Rectal smooth muscle tissue (tissue), 1 donor: Measurements from ENCODE around the gene LHX1.

Experiments used
- H3K27ac ChIP-seq: one replicate; pipeline ENCODE4 v1.7.0; 2013; ENCODE audit warnings: low read depth, low read length, inconsistent platforms
- H3K27me3 ChIP-seq: one replicate; pipeline ENCODE4 v1.7.0; 2013; ENCODE audit warnings: low read length; ENCODE audit not compliant: control insufficient read depth, insufficient read depth
- H3K36me3 ChIP-seq: one replicate; pipeline ENCODE4 v1.7.0; 2013; ENCODE audit warnings: low read length; ENCODE audit not compliant: control insufficient read depth, insufficient read depth
- H3K4me1 ChIP-seq: one replicate; pipeline ENCODE4 v1.7.0; 2013; ENCODE audit warnings: low read length; ENCODE audit not compliant: control insufficient read depth, insufficient read depth
- H3K4me3 ChIP-seq: one replicate; pipeline ENCODE4 v1.7.0; 2013; ENCODE audit warnings: low read length
- H3K9ac ChIP-seq: one replicate; pipeline ENCODE4 v1.7.0; 2013; ENCODE audit warnings: low read length

The LHX1 gene

GRCh38 chr17:36972186-36972700 is 35.0 kb downstream of the LHX1 start:
- no peak overlapping the region for H3K9ac ChIP-seq
- no peaks in the 10 kb centered on the region for H3K36me3 ChIP-seq
- no peak overlapping the region for H3K27ac ChIP-seq
- H3K27me3 ChIP-seq: no peaks in the 10 kb centered on the region
- no peak overlapping the region for H3K4me3 ChIP-seq
- H3K4me1 ChIP-seq: no peaks in the 10 kb centered on the region

GRCh38 chr17:36972905-36973304 is 35.6 kb downstream of the LHX1 start:
- Histone ChIP-seq H3K27me3 (no peaks in the 10 kb centered on the region), H3K4me3 (no peak overlapping the region), H3K9ac (no peak overlapping the region), H3K27ac (no peak overlapping the region), H3K36me3 (no peaks in the 10 kb centered on the region), H3K4me1 (no peaks in the 10 kb centered on the region)

DNA sequence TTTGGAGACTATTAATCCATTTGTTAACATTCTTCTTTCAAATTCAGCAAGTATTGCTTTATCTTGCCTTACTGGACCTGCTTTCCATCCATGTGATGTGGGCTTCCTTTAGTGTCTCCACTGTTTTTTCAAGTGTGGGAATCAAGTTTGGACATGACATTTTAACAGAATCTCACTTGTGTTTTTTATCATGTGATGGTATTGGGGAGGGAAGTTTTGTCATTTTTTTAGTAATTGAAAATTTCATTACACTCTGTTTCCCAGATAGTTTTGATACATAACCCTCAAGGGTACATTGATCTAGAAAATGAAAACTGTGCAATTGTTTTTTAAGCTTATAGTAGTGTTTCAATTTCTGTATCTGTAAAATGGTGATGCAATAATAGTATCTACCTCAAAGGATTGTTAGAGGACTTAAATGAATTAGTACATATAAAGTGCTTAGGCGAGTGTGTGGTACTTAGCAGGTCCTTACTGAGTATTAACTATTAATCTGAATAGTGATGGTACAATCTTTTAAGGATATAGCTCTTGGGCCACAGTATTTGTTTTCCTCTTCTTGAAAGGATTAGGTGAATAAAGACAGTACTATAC is 38.7 kb downstream of the LHX1 start:
- Histone ChIP-seq H3K4me3 (no peak overlapping the region), H3K4me1 (no peaks in the 10 kb centered on the region), H3K27me3 (no peaks in the 10 kb centered on the region), H3K9ac (no peak overlapping the region), H3K36me3 (no peaks in the 10 kb centered on the region), H3K27ac (no peak overlapping the region)

DNA sequence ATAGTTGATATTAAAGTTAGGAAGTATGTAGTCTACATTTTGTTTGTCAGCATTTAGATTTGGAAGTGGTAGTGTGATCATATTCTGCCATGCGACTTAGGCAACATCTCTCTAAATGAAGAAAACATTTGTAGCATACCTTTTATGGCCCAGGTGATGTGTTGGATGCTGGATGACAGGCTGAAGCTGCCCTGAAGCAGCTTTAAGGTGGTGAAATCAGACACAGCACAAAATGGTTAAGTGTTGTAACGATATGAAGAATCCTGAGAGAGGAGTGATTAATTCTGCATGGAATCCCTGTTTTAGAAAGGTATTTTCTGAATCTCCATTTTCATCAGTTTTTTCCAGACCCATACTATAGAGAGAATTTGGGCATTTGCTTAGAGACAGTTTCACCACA is 39.8 kb downstream of the LHX1 start:
- H3K9ac ChIP-seq: no peak overlapping the region
- no peaks in the 10 kb centered on the region for H3K36me3 ChIP-seq
- H3K4me3 ChIP-seq: no peak overlapping the region
- no peak overlapping the region for H3K27ac ChIP-seq
- no peaks in the 10 kb centered on the region for H3K4me1 ChIP-seq
- no peaks in the 10 kb centered on the region for H3K27me3 ChIP-seq

GRCh38 chr17:36977568-36977967 is 40.3 kb downstream of the LHX1 start:
- H3K9ac ChIP-seq: no peak overlapping the region
- no peaks in the 10 kb centered on the region for H3K27me3 ChIP-seq
- no peaks in the 10 kb centered on the region for H3K4me1 ChIP-seq
- H3K36me3 ChIP-seq: no peaks in the 10 kb centered on the region
- H3K27ac ChIP-seq: no peak overlapping the region
- no peak overlapping the region for H3K4me3 ChIP-seq

DNA sequence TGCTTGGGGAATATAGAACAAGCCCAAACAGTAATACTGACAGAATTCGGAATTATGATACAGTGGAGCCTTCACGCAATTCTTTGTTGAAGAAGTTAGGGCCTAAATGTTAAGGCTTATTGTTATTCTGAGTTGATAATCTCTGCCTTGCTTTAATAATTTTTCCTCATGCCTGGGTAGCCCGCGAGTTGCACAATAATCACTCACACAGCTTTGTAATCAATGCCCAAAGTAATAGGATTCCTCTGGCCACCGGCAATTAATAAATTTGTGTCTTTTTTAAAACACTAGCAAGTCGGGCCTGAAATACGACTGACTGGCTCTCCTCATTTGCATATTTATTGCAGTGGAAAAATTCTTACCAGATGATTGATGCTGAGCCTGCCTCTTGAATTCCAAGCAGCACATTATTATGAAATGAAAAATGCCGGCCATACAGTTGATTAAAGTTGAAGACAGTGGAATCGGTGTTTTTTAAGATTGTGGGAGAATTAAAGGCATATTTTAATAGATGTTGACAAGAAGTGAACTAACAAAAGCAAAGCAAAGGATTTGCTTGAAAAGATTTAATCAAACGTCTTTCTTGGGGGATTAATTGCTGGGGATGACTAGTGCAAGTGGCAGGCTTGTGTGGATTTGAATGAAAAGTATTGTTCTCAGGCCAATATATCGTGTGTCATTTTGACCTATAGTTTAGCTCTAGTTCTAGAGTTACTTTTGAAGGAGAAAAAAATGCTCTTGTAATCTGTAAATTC is 41.7 kb downstream of the LHX1 start:
- Histone ChIP-seq H3K4me3 (no peak overlapping the region), H3K9ac (no peak overlapping the region), H3K36me3 (no peaks in the 10 kb centered on the region)

GRCh38 chr17:36979565-36979941 is 42.3 kb downstream of the LHX1 start:
- H3K27ac ChIP-seq: no peak overlapping the region
- no peaks in the 10 kb centered on the region for H3K4me1 ChIP-seq
- no peak overlapping the region for H3K4me3 ChIP-seq
- no peak overlapping the region for H3K9ac ChIP-seq
- H3K27me3 ChIP-seq: no peaks in the 10 kb centered on the region
- H3K36me3 ChIP-seq: no peaks in the 10 kb centered on the region

More for the DNA sequence above, 41.7 kb downstream of the LHX1 start:
- H3K4me1 ChIP-seq: no peaks in the 10 kb centered on the region
- H3K27ac ChIP-seq: no peak overlapping the region
- H3K27me3 ChIP-seq: no peaks in the 10 kb centered on the region

DNA sequence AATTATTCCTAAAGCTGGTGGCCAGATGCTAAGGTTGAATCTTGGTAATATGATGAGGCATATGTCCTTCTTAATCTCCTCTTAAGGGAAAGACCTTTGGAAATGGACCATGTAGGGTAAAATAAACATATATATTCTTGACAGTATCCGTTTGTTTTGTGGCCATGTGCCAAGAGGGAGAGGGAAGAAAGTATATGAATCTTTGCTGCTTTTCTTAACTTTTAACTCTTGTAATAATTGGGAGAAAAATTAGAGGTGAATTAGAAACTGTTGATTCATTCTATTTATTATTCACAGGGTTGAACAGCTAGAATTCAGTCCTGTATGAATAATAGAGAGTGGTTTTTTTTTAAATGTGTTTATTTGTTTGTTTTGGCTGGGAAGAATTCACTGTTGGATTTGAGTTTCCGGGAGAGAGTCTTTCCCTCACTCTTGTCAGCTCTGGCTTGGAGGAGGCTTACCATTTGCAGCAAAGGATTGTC is 43.0 kb downstream of the LHX1 start:
- Histone ChIP-seq H3K27ac (no peak overlapping the region), H3K9ac (no peak overlapping the region), H3K36me3 (no peaks in the 10 kb centered on the region)

GRCh38 chr17:36983618-36984017 is 46.3 kb downstream of the LHX1 start:
- H3K27me3 ChIP-seq: no peaks in the 10 kb centered on the region
- no peak overlapping the region for H3K9ac ChIP-seq
- peaks cover 2% of the 10 kb centered on the region for H3K36me3 ChIP-seq
- H3K4me3 ChIP-seq: no peak overlapping the region
- H3K27ac ChIP-seq: no peak overlapping the region
- no peaks in the 10 kb centered on the region for H3K4me1 ChIP-seq

More for the DNA sequence above, 43.0 kb downstream of the LHX1 start:
- H3K4me1 ChIP-seq: no peaks in the 10 kb centered on the region
- no peaks in the 10 kb centered on the region for H3K27me3 ChIP-seq
- H3K4me3 ChIP-seq: no peak overlapping the region

DNA sequence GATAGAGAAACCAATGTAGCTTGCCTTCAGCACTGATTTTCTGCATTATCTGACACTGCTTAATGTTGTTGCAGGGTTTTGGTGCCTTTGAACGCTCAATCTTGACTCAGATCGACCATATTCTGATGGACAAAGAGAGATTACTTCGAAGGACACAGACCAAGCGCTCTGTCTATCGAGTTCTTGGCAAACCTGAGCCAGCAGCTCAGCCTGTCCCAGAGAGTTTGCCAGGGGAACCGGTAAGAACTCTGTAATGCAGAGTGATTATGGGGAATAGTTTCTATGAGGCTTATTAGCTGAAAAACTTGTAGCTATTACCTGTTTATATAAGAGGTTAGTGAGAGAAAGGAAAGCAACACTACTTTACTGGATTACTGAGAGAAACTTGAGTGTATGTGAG is 51.9 kb downstream of the LHX1 start:
- no peak overlapping the region for H3K9ac ChIP-seq
- H3K4me1 ChIP-seq: peaks cover 8% of the 10 kb centered on the region
- H3K4me3 ChIP-seq: no peak overlapping the region
- peaks cover 10% of the 10 kb centered on the region for H3K36me3 ChIP-seq
- no peak overlapping the region for H3K27ac ChIP-seq
- H3K27me3 ChIP-seq: no peaks in the 10 kb centered on the region

DNA sequence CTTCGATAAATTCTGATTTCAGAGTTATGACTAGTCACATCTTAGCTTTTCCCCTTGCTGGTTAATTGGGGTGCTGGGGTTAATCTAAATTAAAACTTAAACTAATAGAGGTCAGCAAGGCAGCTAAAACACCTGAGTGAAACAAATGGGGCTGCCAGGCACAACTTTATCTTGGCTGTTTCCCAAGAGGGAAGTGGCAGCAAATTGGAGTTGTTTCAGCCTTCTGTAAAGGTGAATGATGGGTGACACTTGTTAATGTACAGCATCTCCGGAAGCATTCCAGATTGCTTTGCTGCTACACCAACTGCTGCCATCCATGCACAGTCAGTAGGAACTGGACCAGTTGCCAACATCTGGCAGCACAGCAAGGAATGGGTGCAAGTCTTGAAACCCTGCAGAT is 55.4 kb downstream of the LHX1 start:
- Histone ChIP-seq H3K4me1 (peaks cover 8% of the 10 kb centered on the region), H3K4me3 (no peak overlapping the region), H3K27me3 (no peaks in the 10 kb centered on the region), H3K27ac (no peak overlapping the region), H3K9ac (no peak overlapping the region), H3K36me3 (peaks cover 18% of the 10 kb centered on the region)

DNA sequence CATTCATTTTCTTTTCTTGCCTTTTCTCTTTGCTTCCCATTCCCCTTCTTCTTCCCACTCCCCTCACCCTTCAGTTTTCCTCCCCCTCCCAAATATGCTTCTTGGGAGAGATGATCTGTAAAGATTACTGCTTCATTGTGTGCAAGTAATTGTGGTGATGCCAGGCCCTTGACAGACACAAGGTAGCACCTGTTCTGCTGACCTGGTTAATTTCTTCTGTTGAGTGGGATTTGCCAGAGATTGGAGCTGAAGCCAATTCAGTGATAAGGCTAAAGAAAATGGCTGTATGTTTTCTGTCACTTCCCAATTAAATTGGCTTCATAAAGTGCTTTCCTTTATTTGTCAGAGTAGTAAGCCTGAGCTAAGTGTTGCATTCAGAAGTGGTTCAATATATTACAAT is 56.0 kb downstream of the LHX1 start:
- Histone ChIP-seq H3K4me3 (no peak overlapping the region), H3K27me3 (no peaks in the 10 kb centered on the region), H3K36me3 (peaks cover 20% of the 10 kb centered on the region), H3K9ac (no peak overlapping the region), H3K4me1 (peaks cover 8% of the 10 kb centered on the region), H3K27ac (no peak overlapping the region)
